ENCODE data around the gene ATCAY. TPM values are rescaled to one million over a fixed set of nuclear protein-coding genes. Genes with fewer than 3 reads are reported as not detected.

ATCAY gene
- polyA plus RNA-seq, 3 donors, result not detected

GRCh38 chr19:3907626-3908265 is 27.3 kb downstream of the ATCAY start:
- Mint-ChIP-seq H3K4me1 (no peaks in the 10 kb centered on the region), H3K36me3 (no peaks in the 10 kb centered on the region), H3K27me3 (ENCODE audit: low read depth in 3 of 3) (peaks cover 7 to 8% (median 8%) of the 10 kb centered on the region in 3 donors), H3K9me3 (peaks cover 10 to 19% (median 15%) of the 10 kb centered on the region in 7 donors), H3K27ac (no peak overlapping the region), H3K4me3 (no peak overlapping the region)
- H3K27ac ChIP-seq (ENCODE audit: low read depth in 1 of 2, low read length in 2 of 2), result no peak overlapping the region
- H3K4me1 ChIP-seq (ENCODE audit: control insufficient read depth in 1 of 2, insufficient read depth in 2 of 2, low read length in 2 of 2), result no peaks in the 10 kb centered on the region
- intact Hi-C loops (cut with micrococcal nuclease), result no loop called here
- no peak overlapping the region for H3K9ac ChIP-seq (ENCODE audit: insufficient read depth, low read length, poor library complexity, severe bottlenecking)
- no peaks in the 10 kb centered on the region for H3K27me3 ChIP-seq (ENCODE audit: control insufficient read depth in 2 of 2, insufficient read depth in 2 of 2, low read length in 2 of 2)
- H4K20me1 ChIP-seq (ENCODE audit: insufficient read depth, low read length), result no peaks in the 10 kb centered on the region
- H3K9me3 ChIP-seq (replicated peaks in 1 of 2; ENCODE audit: control insufficient read depth in 1 of 2, insufficient read depth in 1 of 2, low read length in 2 of 2), result peaks cover 9 to 18% of the 10 kb centered on the region in 2 donors
- no peak overlapping the region for H3K4me3 ChIP-seq (replicated peaks in 1 of 3; ENCODE audit: low read depth in 2 of 3, low read length in 3 of 3)
- TF ChIP-seq CTCF (IDR thresholded peaks at IDR 0.05), result no peak
- no peaks in the 10 kb centered on the region for H3K79me2 ChIP-seq (ENCODE audit: insufficient read depth, low read length)
- DNase-seq, result no peak
- no peak overlapping the region for H2AFZ ChIP-seq (ENCODE audit: insufficient read depth, low read depth, low read length, poor library complexity, severe bottlenecking)
- no peak overlapping the region for H3K4me2 ChIP-seq (replicated peaks; ENCODE audit: extremely low read depth, low read length, poor library complexity, severe bottlenecking)
- 91% methylated on average over 50 of the region's 50 CpGs for WGBS (ENCODE audit: insufficient coverage)
- H3K36me3 ChIP-seq (replicated peaks in 1 of 2; ENCODE audit: control insufficient read depth in 1 of 2, insufficient read depth in 2 of 2, low read length in 2 of 2), result no peaks in the 10 kb centered on the region

- Mint-ChIP-seq H3K9me3 (peaks cover 10 to 19% (median 15%) of the 10 kb centered on the region in 7 donors), H3K27me3 (ENCODE audit: low read depth in 3 of 3) (peaks cover 7 to 8% (median 8%) of the 10 kb centered on the region in 3 donors), H3K36me3 (no peaks in the 10 kb centered on the region), H3K4me3 (no peak overlapping the region), H3K4me1 (no peaks in the 10 kb centered on the region), H3K27ac (peak overlapping the region in 1 of 7 donors; percentile 13)
- H3K4me1 ChIP-seq (ENCODE audit: control insufficient read depth in 1 of 2, insufficient read depth in 2 of 2, low read length in 2 of 2), result no peaks in the 10 kb centered on the region
- WGBS (ENCODE audit: insufficient coverage), result 74% methylated on average over 13 of the region's 14 CpGs
- no peaks in the 10 kb centered on the region for H3K36me3 ChIP-seq (replicated peaks in 1 of 2; ENCODE audit: control insufficient read depth in 1 of 2, insufficient read depth in 2 of 2, low read length in 2 of 2)
- no peak overlapping the region for H3K4me2 ChIP-seq (replicated peaks; ENCODE audit: extremely low read depth, low read length, poor library complexity, severe bottlenecking)
- no peak overlapping the region for H3K27ac ChIP-seq (ENCODE audit: low read depth in 1 of 2, low read length in 2 of 2)
- no peak overlapping the region for H3K4me3 ChIP-seq (replicated peaks in 1 of 3; ENCODE audit: low read depth in 2 of 3, low read length in 3 of 3)
- H4K20me1 ChIP-seq (ENCODE audit: insufficient read depth, low read length), result no peaks in the 10 kb centered on the region
- intact Hi-C loops (cut with micrococcal nuclease), result no loop called here
- no peak for TF ChIP-seq CTCF (IDR thresholded peaks at IDR 0.05)
- H3K27me3 ChIP-seq (ENCODE audit: control insufficient read depth in 2 of 2, insufficient read depth in 2 of 2, low read length in 2 of 2), result no peaks in the 10 kb centered on the region
- H3K9me3 ChIP-seq (replicated peaks in 1 of 2; ENCODE audit: control insufficient read depth in 1 of 2, insufficient read depth in 1 of 2, low read length in 2 of 2), result peaks cover 9 to 18% of the 10 kb centered on the region in 2 donors
- no peaks in the 10 kb centered on the region for H3K79me2 ChIP-seq (ENCODE audit: insufficient read depth, low read length)
- no peak overlapping the region for H3K9ac ChIP-seq (ENCODE audit: insufficient read depth, low read length, poor library complexity, severe bottlenecking)
- no peak overlapping the region for H2AFZ ChIP-seq (ENCODE audit: insufficient read depth, low read depth, low read length, poor library complexity, severe bottlenecking)
- no peak for DNase-seq
These were observed 28.0 kb downstream of the ATCAY start for GRCh38 chr19:3908266-3909054.
